Stimulated activated CD4-positive, alpha-beta T cell treated with anti-CD3 and anti-CD28 coated beads, TNF-alpha, amount 100 ng/mL, for 48 hours (primary cell): Measurements from ENCODE around the gene IFT80.

Source experiments
- DNase-seq, 3 donors: peaks; one replicate each; pipeline ENCODE4 v3.0.0-alpha.2; 2020; ENCODE audit warnings: low read depth in 3 of 3

IFT80 gene

GRCh38 chr3:160400702-160401150, 1.7 kb upstream of the IFT80 start:
- DNase-seq = peak in 1 of 3 donors; percentile 14

GRCh38 chr3:160400030-160400701, 1.1 kb upstream of the IFT80 start:
- DNase-seq = peak in 1 of 3 donors; percentile 18

DNA sequence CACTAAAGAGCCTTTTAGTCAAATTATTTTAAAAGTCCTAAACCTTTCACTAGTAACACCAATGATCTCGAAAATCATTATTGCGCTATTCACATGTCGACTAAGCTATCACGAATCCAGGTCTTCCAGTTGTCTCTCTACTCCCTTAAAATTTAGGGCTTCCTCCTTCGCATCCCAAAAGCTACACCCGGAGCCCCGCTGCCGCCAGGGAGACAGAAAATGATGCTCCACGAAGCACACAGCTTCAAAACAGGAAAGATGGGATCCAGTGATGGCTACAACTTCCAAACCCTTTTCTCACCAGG, 253 bp downstream of the IFT80 start:
- no peak for DNase-seq

DNA sequence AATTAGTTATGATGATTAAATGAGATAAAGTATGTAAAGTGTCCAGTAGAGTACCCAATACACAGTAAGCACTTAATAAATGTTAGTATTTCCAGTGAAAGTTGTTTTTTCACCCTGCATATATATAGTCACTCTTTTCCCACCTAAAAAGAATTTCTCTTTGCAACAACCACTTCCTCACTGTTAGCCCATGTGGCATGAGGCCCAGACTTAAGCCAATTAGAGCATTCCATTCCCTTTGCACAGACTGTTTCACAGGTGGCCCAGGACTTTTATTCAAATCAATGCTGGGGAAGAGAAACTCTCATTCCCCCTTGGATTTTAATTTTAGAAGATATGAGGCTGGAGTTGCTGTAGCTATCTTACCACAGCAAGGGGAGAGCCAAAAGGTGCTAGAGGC, 3.7 kb downstream of the IFT80 start:
- DNase-seq = no peak

- DNase-seq = no peak
Observed at GRCh38 chr3:160394009-160394392, 5.0 kb downstream of the IFT80 start.

GRCh38 chr3:160393346-160394008, 5.5 kb downstream of the IFT80 start:
- DNase-seq = no peak

- no peak for DNase-seq
Observed at GRCh38 chr3:160392798-160393197, 6.2 kb downstream of the IFT80 start.

- no peak for DNase-seq
Observed at GRCh38 chr3:160390565-160391138, 8.4 kb downstream of the IFT80 start.

- DNase-seq = no peak
Observed at GRCh38 chr3:160384639-160385318, 14.2 kb downstream of the IFT80 start.

DNA sequence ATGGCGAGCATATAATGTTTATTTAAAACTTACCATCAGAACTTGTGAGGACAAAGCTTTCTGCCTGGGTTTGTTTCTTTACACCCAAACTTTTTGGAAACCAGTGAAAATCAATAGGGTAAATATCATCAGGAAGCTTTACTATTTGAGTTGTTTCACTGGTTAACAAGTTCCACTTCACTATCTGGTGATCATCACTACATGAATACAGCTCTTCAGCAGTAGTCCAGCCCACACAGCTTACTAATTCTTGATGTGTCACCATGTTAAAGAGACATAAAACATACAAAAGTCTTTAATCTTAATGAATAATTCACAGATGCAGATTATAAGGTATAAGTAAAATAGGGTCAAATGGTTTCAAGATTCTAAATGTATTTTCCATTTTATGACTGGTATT, 17.6 kb downstream of the IFT80 start:
- no peak for DNase-seq

DNA sequence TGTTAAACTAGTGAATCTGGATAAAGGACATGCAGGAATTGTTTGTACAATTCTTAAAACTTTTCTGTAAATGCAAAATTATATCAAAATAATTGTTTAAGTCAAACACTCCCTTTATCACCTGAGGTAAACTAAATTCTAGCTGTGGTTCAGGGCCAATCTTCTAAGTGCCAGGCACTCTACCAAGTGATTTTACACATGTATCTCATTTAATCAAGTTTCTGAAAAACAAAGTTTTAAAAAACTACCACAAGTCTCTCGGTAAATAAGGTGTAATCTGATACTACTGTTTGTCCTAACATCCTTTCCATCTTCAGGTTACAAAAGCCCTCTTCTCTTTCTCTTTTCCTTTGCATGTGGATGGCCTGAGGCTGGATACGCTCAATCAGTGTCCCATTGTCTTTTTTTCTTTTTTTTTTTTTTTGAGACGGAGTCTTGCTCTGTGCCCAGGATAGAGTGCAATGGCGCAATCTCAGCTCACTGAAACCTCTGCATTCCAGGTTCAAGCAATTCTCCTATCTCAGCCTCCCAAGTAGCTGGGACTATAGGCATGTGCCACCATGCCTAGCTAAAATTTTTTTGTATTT, 19.3 kb downstream of the IFT80 start:
- no peak for DNase-seq

GRCh38 chr3:160378331-160379109, 20.5 kb downstream of the IFT80 start:
- no peak for DNase-seq

GRCh38 chr3:160376681-160377080, 22.3 kb downstream of the IFT80 start:
- DNase-seq = no peak

- no peak for DNase-seq
Observed at GRCh38 chr3:160374925-160375324, 24.1 kb downstream of the IFT80 start.

- DNase-seq = no peak
Observed at GRCh38 chr3:160374472-160374871, 24.6 kb downstream of the IFT80 start.

DNA sequence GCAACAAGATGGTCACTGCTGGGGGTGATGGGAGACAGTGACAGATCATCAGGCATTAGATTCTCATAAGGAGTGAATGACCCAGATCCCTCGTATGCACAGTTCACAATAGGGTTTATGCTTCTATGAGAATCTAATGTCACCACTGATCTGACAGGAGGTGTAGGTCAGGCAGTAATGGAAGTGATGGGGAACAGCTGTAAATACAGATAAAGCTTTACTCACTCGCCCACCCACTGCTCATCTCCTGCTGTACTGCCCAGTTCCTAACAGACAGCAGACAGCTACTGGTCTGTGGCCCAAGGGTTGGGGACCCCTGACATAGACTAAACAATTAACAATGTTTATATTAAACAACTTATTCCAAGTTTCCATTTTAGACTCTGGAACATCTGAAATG, 25.4 kb downstream of the IFT80 start:
- DNase-seq = no peak

DNA sequence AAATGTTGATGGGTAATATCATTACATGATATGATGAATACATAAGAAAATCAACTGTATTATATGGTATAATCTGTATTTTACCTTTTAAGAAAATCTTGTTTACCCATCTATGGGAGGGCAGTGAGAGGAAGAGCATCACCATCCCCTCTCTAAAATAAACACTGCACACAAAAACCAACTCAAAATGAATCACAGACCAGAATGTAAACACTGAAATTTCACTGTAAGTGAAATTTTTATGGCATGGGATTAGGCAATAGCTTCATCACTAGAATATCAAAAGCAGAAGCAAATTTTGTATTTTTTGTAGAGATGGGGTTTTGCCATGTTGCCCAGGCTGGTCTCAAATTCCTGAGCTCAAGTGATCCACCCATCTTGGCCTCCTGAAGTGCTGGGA, 26.2 kb downstream of the IFT80 start:
- no peak for DNase-seq

- no peak for DNase-seq
Observed at GRCh38 chr3:160370987-160371857, 27.8 kb downstream of the IFT80 start.

- no peak for DNase-seq
Observed at GRCh38 chr3:160369784-160370183, 29.2 kb downstream of the IFT80 start.

DNA sequence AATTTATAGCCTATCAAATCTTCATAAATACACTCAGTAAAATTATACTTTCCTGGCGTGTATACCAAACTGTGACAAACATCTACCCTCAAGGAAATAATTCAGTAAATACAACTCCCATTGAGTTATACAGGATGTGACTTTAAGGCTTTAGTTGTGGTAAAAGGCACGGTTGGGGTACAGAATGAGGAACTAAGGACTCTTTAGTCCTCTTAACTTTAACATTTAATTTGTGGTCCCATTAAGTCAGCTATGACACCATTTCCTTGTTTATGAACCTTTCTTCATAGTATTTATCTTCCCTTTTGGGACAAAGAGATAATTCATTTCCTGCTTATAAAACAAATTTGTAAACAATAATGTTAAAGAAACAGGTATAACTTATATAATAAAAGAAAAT, 30.2 kb downstream of the IFT80 start:
- no peak for DNase-seq
